ENCODE results near the gene AK6.

DNA sequence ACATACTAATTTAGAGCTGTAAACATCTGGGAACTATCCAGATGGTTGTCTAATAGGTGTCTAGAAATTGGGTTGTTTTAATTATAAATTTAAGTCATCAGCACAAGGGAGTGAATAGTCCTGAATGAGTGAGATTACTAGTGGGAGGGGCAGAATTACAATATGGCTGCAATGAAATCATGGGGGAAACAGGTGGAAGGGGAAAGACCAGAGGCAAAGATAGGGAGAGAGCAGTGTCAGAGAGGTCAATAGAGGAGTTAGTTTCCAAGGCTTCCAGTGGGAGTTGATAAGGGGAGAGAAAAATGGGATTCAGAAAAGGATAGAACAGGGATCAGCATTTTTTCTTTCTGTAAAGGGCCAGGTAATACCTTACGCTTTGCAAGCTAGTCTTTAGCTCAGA is 8.9 kb downstream of the AK6 start:
- no peak for TF ChIP-seq CTCF (IDR thresholded peaks at IDR 0.05; ENCODE audit: low read depth, low read length)
- no peak for TF ChIP-seq MAX (IDR thresholded peaks at IDR 0.05; ENCODE audit: low read depth, low read length)

Data from NB4 (cell line).